SK-N-SH treated with all-trans-retinoic acid at 6 μM for 48 hours (cell line): ENCODE results near the gene PCMT1.

Source experiments
- CREB5 ChIP-seq: fragments of 250-450 bp; sonication (Bioruptor Pico); IDR thresholded peaks from 2 replicates; pipeline ENCODE4 v1.5.1; 2020; ENCODE audit warnings: low read depth, mild to moderate bottlenecking, moderate library complexity
- CSDC2 ChIP-seq: fragments of 250-450 bp; sonication (Bioruptor Pico); IDR thresholded peaks from 2 replicates; pipeline ENCODE4 v1.5.0; 2020; ENCODE audit warnings: mild to moderate bottlenecking, moderate library complexity
- CSRNP3 ChIP-seq: fragments of 250-450 bp; sonication (Bioruptor Pico); IDR thresholded peaks from 2 replicates; pipeline ENCODE4 v1.5.1; 2021; ENCODE audit warnings: mild to moderate bottlenecking, moderate library complexity
- ISL1 ChIP-seq: fragments of 250-450 bp; sonication (Bioruptor Pico); IDR thresholded peaks from 2 replicates; pipeline ENCODE4 v2.1.2; 2022; ENCODE audit warnings: mild to moderate bottlenecking, moderate library complexity
- OSR1 ChIP-seq: fragments of 250-450 bp; sonication (Bioruptor Pico); IDR thresholded peaks from 2 replicates; pipeline ENCODE4 v1.8.0; 2022; ENCODE audit warnings: moderate library complexity, mild to moderate bottlenecking, inconsistent platforms
- PATZ1 ChIP-seq: fragments of 250-450 bp; sonication (Bioruptor Pico); IDR thresholded peaks from 2 replicates; pipeline ENCODE4 v1.8.0; 2020; ENCODE audit warnings: mild to moderate bottlenecking, moderate library complexity, borderline replicate concordance
- POU6F1 ChIP-seq: fragments of 250-450 bp; sonication (Bioruptor Pico); IDR thresholded peaks from 2 replicates; pipeline ENCODE4 v1.8.0; 2021; ENCODE audit warnings: low read depth, mild to moderate bottlenecking, moderate library complexity, borderline replicate concordance
- PPARA ChIP-seq: fragments of 250-450 bp; sonication (Bioruptor Pico); IDR thresholded peaks from 2 replicates; pipeline ENCODE4 v1.5.0; 2020; ENCODE audit warnings: mild to moderate bottlenecking, borderline replicate concordance
- RARB ChIP-seq: fragments of 250-450 bp; sonication (Bioruptor Pico); IDR thresholded peaks from 2 replicates; pipeline ENCODE4 v1.8.0; 2021; ENCODE audit warnings: mild to moderate bottlenecking, moderate library complexity
- SNAI2 ChIP-seq: fragments of 250-450 bp; sonication (Bioruptor Pico); IDR thresholded peaks from 2 replicates; pipeline ENCODE4 v1.5.0; 2020; ENCODE audit warnings: mild to moderate bottlenecking, moderate library complexity
- ZC3H10 ChIP-seq: fragments of 250-450 bp; sonication (Bioruptor Pico); IDR thresholded peaks from 2 replicates; pipeline ENCODE4 v1.5.1; 2021; ENCODE audit warnings: mild to moderate bottlenecking, moderate library complexity
- ZFP3 ChIP-seq: fragments of 250-450 bp; sonication (Bioruptor Pico); IDR thresholded peaks from 2 replicates; pipeline ENCODE4 v1.5.0; 2020; ENCODE audit warnings: mild to moderate bottlenecking, moderate library complexity
- ZFP30 ChIP-seq: fragments of 450-650 bp; formaldehyde crosslinking; IDR thresholded peaks from 2 replicates; pipeline ENCODE4 v1.5.0; 2022; ENCODE audit warnings: mild to moderate bottlenecking, moderate library complexity
- ZNF8 ChIP-seq: fragments of 450-650 bp; formaldehyde crosslinking; IDR thresholded peaks from 2 replicates; pipeline ENCODE4 v1.5.0; 2020; ENCODE audit warnings: mild to moderate bottlenecking, moderate library complexity

GRCh38 chr6:149734915-149735314 lies 14.6 kb upstream of the PCMT1 start:
- no peak for TF ChIP-seq CSRNP3 (CRISPR knock-in tag)
- no peak for TF ChIP-seq PPARA (CRISPR knock-in tag)
- no peak for TF ChIP-seq PATZ1
- no peak for TF ChIP-seq ISL1 (CRISPR knock-in tag)
- no peak for TF ChIP-seq ZFP30
- TF ChIP-seq CSDC2 (CRISPR knock-in tag), result no peak
- TF ChIP-seq POU6F1 (CRISPR knock-in tag), result no peak
- no peak for TF ChIP-seq RARB (CRISPR knock-in tag)
- TF ChIP-seq SNAI2 (CRISPR knock-in tag), result no peak
- no peak for TF ChIP-seq OSR1 (CRISPR knock-in tag)
- no peak for TF ChIP-seq ZFP3 (CRISPR knock-in tag)
- no peak for TF ChIP-seq ZC3H10
- no peak for TF ChIP-seq ZNF8 (CRISPR knock-in tag)
- no peak for TF ChIP-seq CREB5 (CRISPR knock-in tag)
